RWPE2 (cell line): ENCODE data around the gene GNL3.

Source experiments
- ATAC-seq: fragments of 200-7000 bp; cut with Tn5 transposase; 3 replicates; pipeline ENCODE4 v1.9.1; 2021; ENCODE audit warnings: low read depth
- DNase-seq: peaks from one replicate; pipeline ENCODE4 v3.0.0-alpha.2; 2020; ENCODE audit warnings: low spot score
- H3K27ac ChIP-seq: fragments of 450-650 bp; 2 replicates; pipeline ENCODE4 v1.5.1; 2017; ENCODE audit warnings: mild to moderate bottlenecking; ENCODE audit not compliant: poor library complexity, severe bottlenecking
- H3K27me3 ChIP-seq: fragments of 250-450 bp; sonication (Bioruptor Pico); 2 replicates; pipeline ENCODE4 v1.5.1; 2021; ENCODE audit warnings: mild to moderate bottlenecking, moderate library complexity; ENCODE audit not compliant: insufficient read depth, poor library complexity, severe bottlenecking
- H3K36me3 ChIP-seq: fragments of 250-450 bp; sonication (Bioruptor Pico); 2 replicates; pipeline ENCODE4 v1.5.1; 2020; ENCODE audit warnings: low read depth, mild to moderate bottlenecking, moderate library complexity
- H3K4me1 ChIP-seq: fragments of 250-450 bp; sonication (Bioruptor Pico); 2 replicates; pipeline ENCODE4 v1.5.1; 2021; ENCODE audit warnings: mild to moderate bottlenecking, moderate library complexity; ENCODE audit not compliant: insufficient read depth, poor library complexity, severe bottlenecking
- H3K4me3 ChIP-seq: fragments of 250-450 bp; sonication (Bioruptor Pico); 2 replicates; pipeline ENCODE4 v1.5.1; 2021; ENCODE audit warnings: mild to moderate bottlenecking, moderate library complexity; ENCODE audit not compliant: severe bottlenecking
- H3K9me3 ChIP-seq: fragments of 250-450 bp; sonication (Bioruptor Pico); 2 replicates; pipeline ENCODE4 v1.5.1; 2021; ENCODE audit warnings: mild to moderate bottlenecking, moderate library complexity; ENCODE audit not compliant: severe bottlenecking
- TF ChIP-seq, protein P1 (sequence below): fragments of 450-650 bp; IDR thresholded peaks from one replicate; pipeline ENCODE4 v1.5.1; 2017; ENCODE audit warnings: mild to moderate bottlenecking, moderate library complexity; ENCODE audit not compliant: poor library complexity, severe bottlenecking

The GNL3 gene

GRCh38 chr3:52707585-52707984 lies 21.8 kb downstream of the GNL3 start:
- Histone ChIP-seq H3K27ac (no peak overlapping the region), H3K4me1 (peaks cover 9% of the 10 kb centered on the region), H3K9me3 (no peaks in the 10 kb centered on the region), H3K27me3 (no peaks in the 10 kb centered on the region), H3K4me3 (no peak overlapping the region), H3K36me3 (peaks cover 30% of the 10 kb centered on the region)
- TF ChIP-seq, protein P1, sequence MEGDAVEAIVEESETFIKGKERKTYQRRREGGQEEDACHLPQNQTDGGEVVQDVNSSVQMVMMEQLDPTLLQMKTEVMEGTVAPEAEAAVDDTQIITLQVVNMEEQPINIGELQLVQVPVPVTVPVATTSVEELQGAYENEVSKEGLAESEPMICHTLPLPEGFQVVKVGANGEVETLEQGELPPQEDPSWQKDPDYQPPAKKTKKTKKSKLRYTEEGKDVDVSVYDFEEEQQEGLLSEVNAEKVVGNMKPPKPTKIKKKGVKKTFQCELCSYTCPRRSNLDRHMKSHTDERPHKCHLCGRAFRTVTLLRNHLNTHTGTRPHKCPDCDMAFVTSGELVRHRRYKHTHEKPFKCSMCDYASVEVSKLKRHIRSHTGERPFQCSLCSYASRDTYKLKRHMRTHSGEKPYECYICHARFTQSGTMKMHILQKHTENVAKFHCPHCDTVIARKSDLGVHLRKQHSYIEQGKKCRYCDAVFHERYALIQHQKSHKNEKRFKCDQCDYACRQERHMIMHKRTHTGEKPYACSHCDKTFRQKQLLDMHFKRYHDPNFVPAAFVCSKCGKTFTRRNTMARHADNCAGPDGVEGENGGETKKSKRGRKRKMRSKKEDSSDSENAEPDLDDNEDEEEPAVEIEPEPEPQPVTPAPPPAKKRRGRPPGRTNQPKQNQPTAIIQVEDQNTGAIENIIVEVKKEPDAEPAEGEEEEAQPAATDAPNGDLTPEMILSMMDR = no peak
- DNase-seq (no peak), ATAC-seq (no peak)

- Histone ChIP-seq H3K4me1 (peaks cover 4% of the 10 kb centered on the region), H3K27ac (no peak overlapping the region), H3K9me3 (no peaks in the 10 kb centered on the region), H3K36me3 (peaks cover 34% of the 10 kb centered on the region), H3K27me3 (no peaks in the 10 kb centered on the region), H3K4me3 (no peak overlapping the region)
- TF ChIP-seq, protein P1 = no peak
- no peak for DNase-seq
- ATAC-seq = no peak
These were observed 24.7 kb downstream of the GNL3 start for GRCh38 chr3:52710512-52710911.

GRCh38 chr3:52712291-52713212 lies 26.7 kb downstream of the GNL3 start:
- Histone ChIP-seq H3K9me3 (no peaks in the 10 kb centered on the region), H3K4me1 (no peaks in the 10 kb centered on the region), H3K4me3 (no peak overlapping the region), H3K36me3 (peaks cover 32% of the 10 kb centered on the region), H3K27me3 (no peaks in the 10 kb centered on the region), H3K27ac (no peak overlapping the region)
- no peak for ATAC-seq
- no peak for DNase-seq
- TF ChIP-seq, protein P1 = no peak

GRCh38 chr3:52714335-52715302 lies 28.8 kb downstream of the GNL3 start:
- Histone ChIP-seq H3K4me3 (no peak overlapping the region), H3K27me3 (no peaks in the 10 kb centered on the region), H3K4me1 (no peaks in the 10 kb centered on the region), H3K27ac (no peak overlapping the region), H3K9me3 (no peaks in the 10 kb centered on the region), H3K36me3 (peaks cover 23% of the 10 kb centered on the region)
- DNase-seq (no peak), ATAC-seq (peak; percentile 27; the same call in 2 of the 3 replicates)
- TF ChIP-seq, protein P1 = no peak
